GM23338 (cell line): Measurements from ENCODE around the gene MRRF. TPM values are rescaled to one million over a fixed set of nuclear protein-coding genes. Genes with fewer than 3 reads are reported as not detected.

Experiments
- ATAC-seq: fragments of 200-7000 bp; cut with Tn5 transposase; 3 replicates; pipeline ENCODE4 v1.9.1; 2020
- DNase-seq: peaks from one replicate; pipeline ENCODE4 v3.0.0-alpha.2; 2015; ENCODE audit warnings: low spot score
- H2AFZ ChIP-seq: fragments of 200-600 bp; sonication (generic); 2 replicates; pipeline ENCODE4 v1.8.0; 2016; ENCODE audit warnings: antibody characterized with exemption, mild to moderate bottlenecking, moderate library complexity
- H3F3A ChIP-seq: fragments of 200-600 bp; sonication (generic); replicated peaks from 2 replicates; pipeline ENCODE4 v1.8.0; 2017; ENCODE audit warnings: antibody characterized with exemption, mixed run types, low read depth
- H3K27ac ChIP-seq: fragments of 200-600 bp; sonication (generic); 2 replicates; pipeline ENCODE4 v1.6.1; 2016; ENCODE audit warnings: low read depth
- H3K27me3 ChIP-seq: fragments of 200-600 bp; sonication (generic); 2 replicates; pipeline ENCODE4 v1.8.0; 2016; ENCODE audit warnings: mild to moderate bottlenecking, mixed run types, moderate library complexity; ENCODE audit not compliant: insufficient read depth
- H3K36me3 ChIP-seq: fragments of 200-600 bp; sonication (generic); 2 replicates; pipeline ENCODE4 v1.8.0; 2016; ENCODE audit warnings: mild to moderate bottlenecking; ENCODE audit not compliant: insufficient read depth
- H3K4me1 ChIP-seq: fragments of 200-600 bp; sonication (generic); 2 replicates; pipeline ENCODE4 v1.8.0; 2016; ENCODE audit warnings: mild to moderate bottlenecking, moderate library complexity; ENCODE audit not compliant: insufficient read depth
- H3K4me2 ChIP-seq: fragments of 200-600 bp; sonication (generic); 2 replicates; pipeline ENCODE4 v1.7.1; 2017; ENCODE audit warnings: mixed run types
- H3K4me3 ChIP-seq: fragments of 200-600 bp; sonication (generic); 2 replicates; pipeline ENCODE4 v1.6.1; 2016; ENCODE audit warnings: mixed run types
- H3K79me2 ChIP-seq: fragments of 200-600 bp; sonication (generic); replicated peaks from 2 replicates; pipeline ENCODE4 v1.8.0; 2017; ENCODE audit warnings: mild to moderate bottlenecking; ENCODE audit not compliant: insufficient read depth
- H3K9me2 ChIP-seq: fragments of 200-600 bp; sonication (generic); 2 replicates; pipeline ENCODE4 v1.8.0; 2017; ENCODE audit not compliant: insufficient read depth
- H4K20me1 ChIP-seq: fragments of 200-600 bp; sonication (generic); replicated peaks from 2 replicates; pipeline ENCODE4 v1.8.0; 2017; ENCODE audit warnings: mild to moderate bottlenecking; ENCODE audit not compliant: insufficient read depth
- H3K27ac Mint-ChIP-seq: 2 replicates; pipeline ENCODE4 v1.8.0; 2020; ENCODE audit warnings: inconsistent platforms, mild to moderate bottlenecking, moderate library complexity, mixed read lengths
- H3K27me3 Mint-ChIP-seq: 3 replicates; pipeline ENCODE4 v1.8.0; 2022; ENCODE audit warnings: low read depth, mild to moderate bottlenecking, moderate library complexity, mixed read lengths, inconsistent platforms; ENCODE audit not compliant: insufficient read depth, poor library complexity
- H3K36me3 Mint-ChIP-seq: 3 replicates; pipeline ENCODE4 v1.8.0; 2021; ENCODE audit warnings: low read depth, mild to moderate bottlenecking, inconsistent platforms, moderate library complexity, mixed read lengths
- H3K4me1 Mint-ChIP-seq: 3 replicates; pipeline ENCODE4 v1.8.0; 2020; ENCODE audit warnings: mild to moderate bottlenecking, inconsistent platforms, mixed read lengths
- H3K4me3 Mint-ChIP-seq: 3 replicates; pipeline ENCODE4 v1.8.0; 2021; ENCODE audit warnings: moderate library complexity, mild to moderate bottlenecking, inconsistent platforms, mixed read lengths
- H3K9me3 Mint-ChIP-seq: 3 replicates; pipeline ENCODE4 v1.8.0; 2020; ENCODE audit warnings: moderate library complexity, mild to moderate bottlenecking, inconsistent platforms, mixed read lengths
- CREB1 ChIP-seq: fragments of 250-450 bp; sonication (Bioruptor Pico); IDR thresholded peaks from 2 replicates; pipeline ENCODE4 v1.5.0; 2020; ENCODE audit warnings: low read depth, mild to moderate bottlenecking, moderate library complexity
- JUNB ChIP-seq: IDR thresholded peaks from one replicate; pipeline ENCODE4 v1.6.1; 2016; ENCODE audit warnings: antibody characterized with exemption; ENCODE audit not compliant: unreplicated experiment
- NANOG ChIP-seq: IDR thresholded peaks from 2 replicates; pipeline ENCODE4 v1.6.1; 2016; ENCODE audit warnings: antibody characterized with exemption, borderline replicate concordance
- STAT1 ChIP-seq: IDR thresholded peaks from one replicate; pipeline ENCODE4 v1.6.1; 2016; ENCODE audit warnings: antibody characterized with exemption; ENCODE audit not compliant: unreplicated experiment
- ZNF114 ChIP-seq: fragments of 250-450 bp; sonication (Bioruptor Pico); IDR thresholded peaks from 2 replicates; pipeline ENCODE4 v1.5.0; 2020; ENCODE audit warnings: mild to moderate bottlenecking, moderate library complexity
- ZNF331 ChIP-seq: fragments of 250-450 bp; sonication (Bioruptor Pico); IDR thresholded peaks from 2 replicates; pipeline ENCODE4 v1.5.0; 2020; ENCODE audit warnings: low read depth, mild to moderate bottlenecking, moderate library complexity
- polyA plus RNA-seq: library from polyadenylated mRNA; unstranded; fragments of >200 nt; fragmentation: Nextera tagmentation; extraction: Ambion mirVana; gene quantifications from 2 replicates; pipeline ENCODE4 v1.2.1, GENCODE V29; 2016
- total RNA-seq: library from RNA; depleted of rRNA; stranded (reverse); fragments of >200 nt; shearing (Covaris generic); gene quantifications from 2 replicates; pipeline ENCODE4 v1.2.3, GENCODE V29; 2014
- TF ChIP-seq, protein P1 (sequence below): fragments of 250-450 bp; sonication (Bioruptor Pico); IDR thresholded peaks from 2 replicates; pipeline ENCODE4 v1.5.0; 2020; ENCODE audit warnings: mild to moderate bottlenecking, moderate library complexity

Gene MRRF
- total and polyA plus RNA-seq, 2 experiments from 2014 or later, result 27.8 to 32.7 TPM

DNA sequence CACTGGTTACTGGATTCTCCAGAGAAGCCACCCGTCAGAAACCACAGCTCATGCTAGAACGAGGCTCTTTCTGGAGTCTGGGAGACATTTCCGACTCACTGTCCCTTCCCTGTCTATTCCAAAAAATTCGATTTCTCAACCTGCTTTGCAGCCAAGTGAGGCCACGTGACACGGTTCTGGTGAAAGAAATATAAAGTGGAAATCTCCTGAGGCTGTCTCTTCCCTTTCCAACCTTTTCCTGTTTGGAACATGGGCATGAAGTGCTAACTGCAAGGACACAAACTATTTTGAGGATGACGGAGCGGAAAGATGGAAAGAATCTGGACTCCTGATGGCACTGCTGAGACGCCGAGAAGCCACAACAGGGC is 100.1 kb downstream of the MRRF start (continued):
- TF ChIP-seq, protein P1, sequence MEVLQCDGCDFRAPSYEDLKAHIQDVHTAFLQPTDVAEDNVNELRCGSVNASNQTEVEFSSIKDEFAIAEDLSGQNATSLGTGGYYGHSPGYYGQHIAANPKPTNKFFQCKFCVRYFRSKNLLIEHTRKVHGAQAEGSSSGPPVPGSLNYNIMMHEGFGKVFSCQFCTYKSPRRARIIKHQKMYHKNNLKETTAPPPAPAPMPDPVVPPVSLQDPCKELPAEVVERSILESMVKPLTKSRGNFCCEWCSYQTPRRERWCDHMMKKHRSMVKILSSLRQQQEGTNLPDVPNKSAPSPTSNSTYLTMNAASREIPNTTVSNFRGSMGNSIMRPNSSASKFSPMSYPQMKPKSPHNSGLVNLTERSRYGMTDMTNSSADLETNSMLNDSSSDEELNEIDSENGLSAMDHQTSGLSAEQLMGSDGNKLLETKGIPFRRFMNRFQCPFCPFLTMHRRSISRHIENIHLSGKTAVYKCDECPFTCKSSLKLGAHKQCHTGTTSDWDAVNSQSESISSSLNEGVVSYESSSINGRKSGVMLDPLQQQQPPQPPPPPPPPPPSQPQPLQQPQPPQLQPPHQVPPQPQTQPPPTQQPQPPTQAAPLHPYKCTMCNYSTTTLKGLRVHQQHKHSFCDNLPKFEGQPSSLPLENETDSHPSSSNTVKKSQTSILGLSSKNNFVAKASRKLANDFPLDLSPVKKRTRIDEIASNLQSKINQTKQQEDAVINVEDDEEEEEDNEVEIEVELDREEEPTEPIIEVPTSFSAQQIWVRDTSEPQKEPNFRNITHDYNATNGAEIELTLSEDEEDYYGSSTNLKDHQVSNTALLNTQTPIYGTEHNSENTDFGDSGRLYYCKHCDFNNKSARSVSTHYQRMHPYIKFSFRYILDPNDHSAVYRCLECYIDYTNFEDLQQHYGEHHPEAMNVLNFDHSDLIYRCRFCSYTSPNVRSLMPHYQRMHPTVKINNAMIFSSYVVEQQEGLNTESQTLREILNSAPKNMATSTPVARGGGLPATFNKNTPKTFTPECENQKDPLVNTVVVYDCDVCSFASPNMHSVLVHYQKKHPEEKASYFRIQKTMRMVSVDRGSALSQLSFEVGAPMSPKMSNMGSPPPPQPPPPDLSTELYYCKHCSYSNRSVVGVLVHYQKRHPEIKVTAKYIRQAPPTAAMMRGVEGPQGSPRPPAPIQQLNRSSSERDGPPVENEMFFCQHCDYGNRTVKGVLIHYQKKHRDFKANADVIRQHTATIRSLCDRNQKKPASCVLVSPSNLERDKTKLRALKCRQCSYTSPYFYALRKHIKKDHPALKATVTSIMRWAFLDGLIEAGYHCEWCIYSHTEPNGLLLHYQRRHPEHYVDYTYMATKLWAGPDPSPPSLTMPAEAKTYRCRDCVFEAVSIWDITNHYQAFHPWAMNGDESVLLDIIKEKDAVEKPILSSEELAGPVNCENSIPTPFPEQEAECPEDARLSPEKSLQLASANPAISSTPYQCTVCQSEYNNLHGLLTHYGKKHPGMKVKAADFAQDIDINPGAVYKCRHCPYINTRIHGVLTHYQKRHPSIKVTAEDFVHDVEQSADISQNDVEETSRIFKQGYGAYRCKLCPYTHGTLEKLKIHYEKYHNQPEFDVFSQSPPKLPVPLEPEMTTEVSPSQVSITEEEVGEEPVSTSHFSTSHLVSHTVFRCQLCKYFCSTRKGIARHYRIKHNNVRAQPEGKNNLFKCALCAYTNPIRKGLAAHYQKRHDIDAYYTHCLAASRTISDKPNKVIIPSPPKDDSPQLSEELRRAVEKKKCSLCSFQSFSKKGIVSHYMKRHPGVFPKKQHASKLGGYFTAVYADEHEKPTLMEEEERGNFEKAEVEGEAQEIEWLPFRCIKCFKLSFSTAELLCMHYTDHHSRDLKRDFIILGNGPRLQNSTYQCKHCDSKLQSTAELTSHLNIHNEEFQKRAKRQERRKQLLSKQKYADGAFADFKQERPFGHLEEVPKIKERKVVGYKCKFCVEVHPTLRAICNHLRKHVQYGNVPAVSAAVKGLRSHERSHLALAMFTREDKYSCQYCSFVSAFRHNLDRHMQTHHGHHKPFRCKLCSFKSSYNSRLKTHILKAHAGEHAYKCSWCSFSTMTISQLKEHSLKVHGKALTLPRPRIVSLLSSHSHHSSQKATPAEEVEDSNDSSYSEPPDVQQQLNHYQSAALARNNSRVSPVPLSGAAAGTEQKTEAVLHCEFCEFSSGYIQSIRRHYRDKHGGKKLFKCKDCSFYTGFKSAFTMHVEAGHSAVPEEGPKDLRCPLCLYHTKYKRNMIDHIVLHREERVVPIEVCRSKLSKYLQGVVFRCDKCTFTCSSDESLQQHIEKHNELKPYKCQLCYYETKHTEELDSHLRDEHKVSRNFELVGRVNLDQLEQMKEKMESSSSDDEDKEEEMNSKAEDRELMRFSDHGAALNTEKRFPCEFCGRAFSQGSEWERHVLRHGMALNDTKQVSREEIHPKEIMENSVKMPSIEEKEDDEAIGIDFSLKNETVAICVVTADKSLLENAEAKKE (CRISPR knock-in tag), result no peak
- TF ChIP-seq ZNF114 (CRISPR knock-in tag) (no peak), STAT1 (no peak), JUNB (no peak), CREB1 (CRISPR knock-in tag) (no peak), NANOG (no peak)

DNA sequence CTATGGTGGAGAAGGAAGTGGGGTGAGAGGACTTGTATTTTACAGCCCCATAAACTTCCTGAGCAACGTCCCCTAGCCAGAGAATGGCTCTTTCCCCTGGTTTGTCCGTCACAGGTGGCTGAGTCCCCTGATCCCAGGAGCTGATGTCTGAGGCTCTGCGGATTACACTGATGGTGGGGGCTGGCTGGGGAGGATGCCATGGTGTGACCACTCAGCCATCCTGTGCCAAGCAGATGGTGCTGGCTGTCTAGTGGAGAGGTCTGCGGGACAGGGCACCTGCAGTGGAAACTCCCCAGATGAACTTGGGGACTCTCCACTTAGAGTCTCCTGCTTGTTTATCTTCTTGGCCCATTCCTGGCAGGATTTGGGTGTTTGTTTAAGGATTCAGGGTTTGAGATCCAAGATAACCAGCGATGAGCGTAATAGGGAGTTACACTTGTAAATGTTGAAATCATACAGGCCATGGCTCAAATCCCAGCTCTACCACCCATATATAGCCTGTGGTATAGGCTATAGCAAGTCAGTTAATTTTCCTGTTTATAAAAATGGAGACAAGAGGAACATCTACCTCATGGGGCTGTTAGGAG is 101.5 kb downstream of the MRRF start:
- no peaks in the 10 kb centered on the region; the same call in 2 of the 3 replicates for H3K36me3 Mint-ChIP-seq
- H3K4me3 Mint-ChIP-seq, result no peak overlapping the region
- H3K4me3 ChIP-seq, result no peak overlapping the region
- peaks cover 7% of the 10 kb centered on the region for H3K4me1 ChIP-seq
- TF ChIP-seq ZNF331 (CRISPR knock-in tag), result no peak
- no peak for TF ChIP-seq STAT1
- 0 out of 2 replicates have a peak, but pooled peaks cover 4% of the 10 kb centered on the region for H4K20me1 ChIP-seq
- no peaks in the 10 kb centered on the region for H3K79me2 ChIP-seq
- peaks cover 22% of the 10 kb centered on the region for H3K27me3 ChIP-seq
- H3K27ac Mint-ChIP-seq, result no peak overlapping the region
- H3K4me2 ChIP-seq, result no peak overlapping the region
- H3K36me3 ChIP-seq, result no peaks in the 10 kb centered on the region
- H3K9me3 Mint-ChIP-seq, result no peaks in the 10 kb centered on the region
- ATAC-seq, result no peak
- H3K27ac ChIP-seq, result no peak overlapping the region
- no peaks in the 10 kb centered on the region for H3K4me1 Mint-ChIP-seq
- H3F3A ChIP-seq, result no peaks in the 10 kb centered on the region
- no peak for DNase-seq
- H3K27me3 Mint-ChIP-seq, result peaks cover 22% of the 10 kb centered on the region
- H2AFZ ChIP-seq, result no peak overlapping the region
- H3K9me2 ChIP-seq, result no peaks in the 10 kb centered on the region
